Esophagus muscularis mucosa (tissue), 3 donors: ENCODE measurements around the gene FCHSD1.

Source experiments
- CTCF ChIP-seq, 3 experiments: fragments of 200-600 bp in 2 of 3; fragments of 450-650 bp in 1 of 3; sonication (generic) in 2 of 3; IDR thresholded peaks; one replicate each; pipeline ENCODE4 v1.5.1; 2017 to 2019; ENCODE audit warnings: antibody characterized with exemption in 3 of 3, mild to moderate bottlenecking in 2 of 3, moderate library complexity in 1 of 3
- POLR2A ChIP-seq: fragments of 450-650 bp; IDR thresholded peaks from one replicate; pipeline ENCODE4 v1.6.1; 2017; ENCODE audit warnings: antibody characterized with exemption, moderate library complexity, mild to moderate bottlenecking, low read depth
- POLR2AphosphoS5 ChIP-seq, 2 donors: sonication (generic); formaldehyde crosslinking; IDR thresholded peaks; one replicate each; pipeline ENCODE4 v1.6.1; 2017; ENCODE audit warnings: antibody characterized with exemption in 2 of 2

- TF ChIP-seq CTCF (IDR thresholded peaks at IDR 0.05): no peak
- TF ChIP-seq POLR2AphosphoS5 (IDR thresholded peaks at IDR 0.05): no peak
- TF ChIP-seq POLR2A: no peak
Observed at GRCh38 chr5:141641634-141642267, 9.5 kb downstream of the FCHSD1 start.
